NCI-H526 (cell line): ENCODE measurements around the gene TTLL8.
A peak's percentile ranks its signal among the peaks of the same experiment; 100 is the strongest.

Source experiments
- DNase-seq, 2 experiments: peaks; one replicate each; lab custom pipeline; 2025; lab: John Stamatoyannopoulos, UW

TTLL8 gene

GRCh38 chr22:50041361-50042065 is 16.6 kb downstream of the TTLL8 start:
- DNase-seq: no peak

DNA sequence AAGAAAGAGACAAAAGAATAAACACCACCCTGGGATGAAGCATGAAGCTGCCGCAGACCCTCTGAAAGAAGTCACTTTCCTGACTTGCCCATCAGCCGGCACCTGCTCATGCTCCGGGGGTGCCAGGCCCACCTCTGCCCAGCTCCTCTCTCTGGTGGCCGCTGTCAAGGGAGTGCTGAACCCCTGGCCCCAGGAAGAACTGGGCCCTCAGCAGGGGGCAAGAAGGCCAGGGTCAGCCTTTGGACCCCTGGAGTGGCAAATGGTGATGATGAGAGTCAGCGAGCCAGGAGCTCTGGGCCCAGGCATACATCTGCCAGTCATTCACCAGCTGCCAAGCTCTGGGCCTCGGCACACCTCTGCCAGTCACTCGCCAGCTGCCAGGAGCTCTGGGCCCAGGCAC is 17.4 kb downstream of the TTLL8 start:
- no peak for DNase-seq

DNA sequence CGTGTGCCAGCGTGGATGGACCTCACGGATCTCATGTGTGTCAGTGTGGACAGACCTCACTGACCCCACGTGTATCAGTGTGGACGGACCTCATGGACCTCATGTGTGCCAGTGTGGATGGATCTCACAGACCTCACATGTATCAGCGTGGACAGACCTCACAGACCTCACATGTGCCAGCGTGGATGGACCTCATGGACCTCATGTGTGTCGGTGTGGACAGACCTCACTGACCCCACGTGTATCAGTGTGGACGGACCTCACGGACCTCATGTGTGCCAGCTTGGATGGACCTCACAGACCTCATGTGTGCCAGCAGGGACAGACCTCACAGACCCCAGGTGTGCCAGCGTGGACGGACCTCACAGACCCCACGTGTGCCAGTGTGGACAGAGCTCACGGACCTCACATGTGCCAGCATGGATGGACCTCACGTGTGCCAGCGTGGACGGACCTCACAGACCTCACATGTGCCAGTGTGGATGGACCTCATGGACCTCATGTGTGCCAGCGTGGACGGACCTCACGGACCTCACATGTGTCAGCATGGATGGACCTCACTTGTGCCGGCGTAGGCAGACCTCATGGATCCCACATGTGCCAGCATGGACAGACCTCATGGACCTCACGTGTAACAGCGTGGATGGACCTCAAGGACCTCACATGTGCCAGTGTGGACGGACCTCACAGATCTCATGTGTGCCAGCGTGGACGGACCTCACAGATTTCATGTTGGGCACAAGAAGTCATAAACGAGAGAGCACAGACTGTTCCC is 18.2 kb downstream of the TTLL8 start:
- no peak for DNase-seq

GRCh38 chr22:50035976-50036724 is 21.9 kb downstream of the TTLL8 start:
- no peak for DNase-seq

DNA sequence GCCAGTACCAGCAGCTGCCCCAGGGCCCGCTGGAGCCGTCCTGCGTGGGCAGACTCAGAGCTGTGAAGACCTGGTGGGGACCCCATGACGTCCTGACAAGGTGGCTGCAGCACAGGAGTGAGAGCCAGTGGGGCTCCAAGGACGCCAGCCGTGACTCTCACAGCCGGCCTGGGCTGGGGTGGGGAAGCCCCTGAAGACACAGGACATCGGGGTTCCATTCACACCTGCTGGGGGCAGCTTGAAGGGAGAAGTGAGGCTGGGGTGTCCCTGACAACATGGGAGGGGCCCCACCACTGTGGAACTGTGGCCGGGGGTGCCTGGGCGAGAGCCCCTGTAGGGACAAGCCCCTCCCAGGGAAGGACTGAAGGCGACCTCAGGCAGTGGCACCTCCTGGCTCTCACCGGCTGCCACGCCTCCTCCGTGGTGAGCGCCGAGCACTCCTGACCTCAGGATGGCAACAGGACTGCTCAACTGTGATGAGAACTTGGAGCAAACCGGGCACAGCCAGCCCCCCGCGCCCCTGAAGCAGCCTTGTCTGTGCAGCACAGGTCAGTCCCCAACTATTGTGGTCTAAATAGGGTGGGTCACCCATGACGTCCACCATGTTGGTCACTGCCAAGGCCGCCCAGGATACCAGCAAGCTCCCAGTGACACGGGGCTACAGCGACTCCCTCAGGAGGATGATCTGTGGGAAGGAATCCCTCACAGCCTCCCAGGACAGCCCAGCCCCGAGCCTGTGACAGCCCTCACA is 22.8 kb downstream of the TTLL8 start:
- no peak for DNase-seq

DNA sequence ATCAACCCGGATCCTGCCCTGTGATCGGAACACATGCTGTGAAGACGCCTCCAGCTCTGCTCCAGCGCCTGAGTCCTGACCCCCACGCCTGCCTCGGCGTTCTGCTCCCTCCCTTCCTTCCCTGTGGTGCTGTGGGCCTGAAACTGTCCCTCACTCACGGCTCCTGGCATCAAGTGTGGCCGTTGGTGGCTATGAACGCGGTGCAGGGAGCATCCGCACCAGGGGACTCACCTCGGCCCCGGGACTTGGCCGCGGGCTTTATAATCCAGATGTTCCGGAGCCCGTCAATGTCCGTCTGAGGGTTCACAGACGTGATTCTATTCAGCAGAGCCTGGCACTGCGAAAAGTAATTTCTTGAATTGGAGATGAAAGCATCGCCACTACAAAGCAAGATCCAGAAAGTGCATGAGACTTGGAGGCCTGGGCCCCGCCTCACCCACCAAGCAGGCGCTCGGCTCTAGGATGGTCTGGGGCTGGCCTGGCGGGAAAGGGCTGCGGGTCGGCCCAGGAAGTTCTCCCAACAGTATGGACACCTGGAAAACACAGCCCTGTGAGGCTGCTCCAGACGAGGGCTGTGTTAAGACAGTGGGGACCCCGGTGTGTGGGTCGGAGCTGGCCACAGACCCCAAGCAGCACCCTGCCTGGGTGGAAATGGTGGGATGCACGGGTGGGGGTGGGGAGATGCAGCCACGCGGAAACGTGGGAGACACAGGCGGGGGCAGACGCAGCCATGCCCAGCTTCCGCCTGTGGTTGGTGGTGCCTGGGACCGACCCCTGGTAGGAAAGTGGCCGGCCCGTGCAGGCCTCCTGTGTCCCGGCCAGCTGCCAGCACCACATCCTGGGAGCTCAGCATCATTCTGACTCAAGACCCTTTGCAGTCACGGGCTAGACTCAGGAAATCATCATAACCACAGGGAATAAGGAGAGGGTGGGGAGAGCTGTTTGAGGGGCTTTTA is 23.7 kb downstream of the TTLL8 start:
- no peak for DNase-seq

DNA sequence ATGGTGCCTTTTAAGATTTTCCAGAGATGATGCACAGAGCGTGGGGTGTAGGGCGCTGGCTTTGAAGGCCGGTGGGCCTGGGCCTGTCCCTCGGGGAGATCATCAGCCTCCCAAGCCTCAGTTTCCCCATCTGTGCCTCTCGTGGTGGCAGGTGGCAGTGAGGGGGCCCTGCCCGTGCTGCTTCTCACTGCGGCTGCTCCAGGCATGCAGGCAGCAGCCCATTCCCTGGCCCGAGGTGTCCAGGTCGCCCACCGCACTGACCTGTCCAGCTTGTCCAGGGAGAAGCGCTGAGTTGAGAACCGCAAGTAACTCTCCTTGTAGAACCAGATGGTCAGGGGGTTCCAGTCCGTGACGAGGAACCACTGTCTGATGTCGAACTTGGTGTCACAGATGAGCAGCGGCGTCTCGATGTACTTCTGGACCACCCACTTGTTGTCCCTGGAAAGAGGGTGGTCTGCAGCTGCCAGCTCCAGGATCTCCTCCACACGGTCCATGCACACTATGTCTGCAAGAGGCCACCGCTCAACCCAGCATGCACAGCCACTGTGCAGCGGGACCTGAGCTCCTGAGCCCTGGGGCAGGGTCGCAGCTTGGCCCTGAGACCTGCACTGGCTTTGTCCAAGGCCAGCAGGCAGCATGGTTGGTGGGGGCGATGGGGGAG is 25.0 kb downstream of the TTLL8 start:
- DNase-seq: no peak

GRCh38 chr22:50032109-50032871 is 25.8 kb downstream of the TTLL8 start:
- DNase-seq: no peak

GRCh38 chr22:50031189-50032091 is 26.7 kb downstream of the TTLL8 start:
- no peak for DNase-seq

GRCh38 chr22:50030297-50031188 is 27.6 kb downstream of the TTLL8 start:
- peak in 1 of 2 experiments; percentile 79 for DNase-seq

DNA sequence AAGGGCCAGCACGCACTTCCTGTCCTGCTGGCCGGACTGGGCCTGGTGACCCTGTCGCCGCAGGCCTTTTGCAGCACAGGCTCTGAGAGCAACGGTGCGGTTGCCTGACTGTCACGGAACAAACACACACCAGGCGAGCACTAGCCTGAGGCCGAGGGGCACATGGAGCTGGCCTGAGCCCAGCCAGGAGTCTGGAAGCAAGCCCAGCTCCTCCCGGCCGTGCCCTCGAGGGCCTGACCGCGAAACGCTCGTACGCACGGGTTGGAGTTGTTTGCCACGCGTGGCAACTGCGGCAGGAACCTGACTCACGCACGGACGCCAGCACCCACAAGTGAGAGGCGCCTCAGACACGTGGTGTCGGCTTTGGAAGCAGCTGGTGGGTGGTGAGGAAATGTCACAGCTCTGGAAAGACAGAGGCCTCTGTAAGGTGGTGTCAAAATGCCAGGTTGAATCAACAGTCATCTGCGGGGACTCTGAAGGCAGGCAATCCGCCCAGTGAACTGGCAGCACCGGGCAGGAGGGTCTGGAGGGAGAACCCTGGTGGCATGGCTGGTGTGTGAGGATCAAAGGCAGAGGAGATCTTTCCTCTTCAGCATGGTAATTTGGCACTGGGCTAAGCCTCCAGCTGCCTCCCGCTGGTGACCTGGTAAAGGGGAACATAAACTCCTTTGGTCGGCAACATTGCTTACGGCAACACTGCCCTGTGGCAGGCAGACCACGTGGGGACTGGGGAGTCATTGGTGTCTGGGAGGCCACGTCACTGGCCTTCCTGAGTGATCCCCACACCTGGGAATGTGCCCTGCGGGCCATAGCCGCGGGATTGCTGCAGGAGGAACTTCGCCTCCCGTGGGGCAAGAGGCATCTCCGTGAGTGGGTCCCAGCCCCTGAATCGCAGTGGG is 30.2 kb downstream of the TTLL8 start:
- peak in 1 of 2 experiments; percentile 19 for DNase-seq

- DNase-seq: no peak
Measured at GRCh38 chr22:50025993-50026392, 32.1 kb downstream of the TTLL8 start.

- no peak for DNase-seq
Measured at GRCh38 chr22:50022171-50022819, 35.8 kb downstream of the TTLL8 start.

GRCh38 chr22:50020606-50021005 is 37.5 kb downstream of the TTLL8 start:
- DNase-seq: no peak

DNA sequence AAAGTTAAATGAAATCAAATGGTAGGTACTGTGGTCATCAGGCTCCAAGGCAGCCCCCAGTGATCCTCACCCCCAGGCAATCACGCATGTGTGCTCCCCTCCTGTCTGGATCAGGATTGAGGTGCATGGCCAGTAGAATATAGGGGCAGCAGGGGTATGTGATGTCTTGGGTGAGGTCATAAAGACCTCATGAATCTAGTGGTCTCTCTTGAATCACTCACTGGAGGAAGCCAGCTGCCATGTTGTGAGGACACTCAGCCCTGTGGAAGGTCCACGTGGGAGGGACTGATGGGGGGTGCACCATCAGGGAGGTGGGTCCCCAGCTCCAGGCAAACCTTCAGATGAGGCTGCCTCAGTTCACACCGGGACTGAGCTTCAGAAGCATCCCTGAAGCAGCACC is 38.8 kb downstream of the TTLL8 start:
- no peak for DNase-seq
